ENCODE measurements around the gene SEMA5A. TPM values are rescaled to one million over a fixed set of nuclear protein-coding genes. Genes with fewer than 3 reads are reported as not detected.

SEMA5A gene
- total RNA-seq, 1 donor, result 42.3 TPM

DNA sequence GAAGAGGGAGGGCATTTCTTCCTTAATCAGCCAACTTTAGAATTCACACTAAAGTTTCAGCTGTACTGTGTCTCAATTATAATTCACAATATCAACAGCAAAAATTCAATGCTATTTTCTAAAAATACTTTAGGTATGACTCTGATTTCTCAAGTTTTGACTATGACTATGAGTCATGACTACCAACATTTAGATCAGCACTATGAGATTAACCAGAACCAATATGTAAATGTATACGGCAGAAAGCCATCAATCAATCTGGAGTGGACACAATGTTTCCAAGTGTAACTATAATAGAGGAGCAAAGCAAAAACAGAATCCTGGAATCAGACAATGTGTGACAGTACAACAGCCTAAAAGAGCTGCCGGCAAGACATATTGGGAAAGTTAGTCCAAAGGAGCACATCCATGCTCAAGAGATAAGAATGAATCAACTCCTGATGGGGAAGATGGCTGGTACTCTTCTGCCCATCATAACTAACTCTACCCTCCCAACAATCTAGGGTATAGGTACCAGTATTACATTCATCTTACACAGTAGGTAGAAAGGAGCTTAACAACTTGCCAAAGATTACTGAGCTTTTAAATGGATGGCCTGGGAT, 294.4 kb downstream of the SEMA5A start:
- Histone ChIP-seq H3K4me2 (ENCODE audit: insufficient read depth, low read length) (no peak overlapping the region), H3K27me3 (ENCODE audit: insufficient read depth, low read length) (no peaks in the 10 kb centered on the region), H2AFZ (ENCODE audit: low read length) (no peak overlapping the region), H3K36me3 (ENCODE audit: insufficient read depth, low read length) (no peaks in the 10 kb centered on the region), H3K4me1 (ENCODE audit: insufficient read depth, low read length) (peaks cover 4% of the 10 kb centered on the region), H3K9me3 (ENCODE audit: low read depth, low read length) (no peaks in the 10 kb centered on the region), H3K27ac (ENCODE audit: low read depth, low read length) (peak overlapping the region; percentile 39), H3K79me2 (ENCODE audit: insufficient read depth, low read length) (no peaks in the 10 kb centered on the region), H4K20me1 (ENCODE audit: insufficient read depth, low read length) (no peaks in the 10 kb centered on the region), H3K4me3 (ENCODE audit: insufficient read depth, low read length) (no peak overlapping the region)
- peak; percentile 58 for DNase-seq (ENCODE audit: insufficient read length, low spot score, missing footprints)
- TF ChIP-seq, protein P1, sequence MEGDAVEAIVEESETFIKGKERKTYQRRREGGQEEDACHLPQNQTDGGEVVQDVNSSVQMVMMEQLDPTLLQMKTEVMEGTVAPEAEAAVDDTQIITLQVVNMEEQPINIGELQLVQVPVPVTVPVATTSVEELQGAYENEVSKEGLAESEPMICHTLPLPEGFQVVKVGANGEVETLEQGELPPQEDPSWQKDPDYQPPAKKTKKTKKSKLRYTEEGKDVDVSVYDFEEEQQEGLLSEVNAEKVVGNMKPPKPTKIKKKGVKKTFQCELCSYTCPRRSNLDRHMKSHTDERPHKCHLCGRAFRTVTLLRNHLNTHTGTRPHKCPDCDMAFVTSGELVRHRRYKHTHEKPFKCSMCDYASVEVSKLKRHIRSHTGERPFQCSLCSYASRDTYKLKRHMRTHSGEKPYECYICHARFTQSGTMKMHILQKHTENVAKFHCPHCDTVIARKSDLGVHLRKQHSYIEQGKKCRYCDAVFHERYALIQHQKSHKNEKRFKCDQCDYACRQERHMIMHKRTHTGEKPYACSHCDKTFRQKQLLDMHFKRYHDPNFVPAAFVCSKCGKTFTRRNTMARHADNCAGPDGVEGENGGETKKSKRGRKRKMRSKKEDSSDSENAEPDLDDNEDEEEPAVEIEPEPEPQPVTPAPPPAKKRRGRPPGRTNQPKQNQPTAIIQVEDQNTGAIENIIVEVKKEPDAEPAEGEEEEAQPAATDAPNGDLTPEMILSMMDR (IDR thresholded peaks at IDR 0.05; ENCODE audit: extremely low read depth, low read depth, low read length), result no peak

DNA sequence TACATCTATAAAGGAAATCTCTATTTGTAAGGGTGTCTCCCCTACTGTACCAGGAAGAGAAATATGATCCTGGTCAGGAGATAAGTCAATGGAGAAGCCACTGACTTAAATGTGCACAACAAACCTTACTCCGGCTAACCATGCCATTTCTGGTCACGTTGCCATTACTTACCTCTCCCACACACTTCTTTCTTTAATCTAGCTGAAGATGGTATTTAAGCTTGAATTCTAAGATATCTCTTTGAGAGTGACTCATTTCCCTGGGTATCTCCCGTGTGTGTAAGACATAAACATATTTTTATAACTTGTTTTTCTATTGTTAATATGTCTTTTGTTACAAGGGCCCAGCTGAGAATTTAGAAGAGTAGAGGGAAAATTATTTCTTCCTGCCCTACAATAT, 296.6 kb downstream of the SEMA5A start:
- no peak overlapping the region for H3K4me2 ChIP-seq (ENCODE audit: insufficient read depth, low read length)

DNA sequence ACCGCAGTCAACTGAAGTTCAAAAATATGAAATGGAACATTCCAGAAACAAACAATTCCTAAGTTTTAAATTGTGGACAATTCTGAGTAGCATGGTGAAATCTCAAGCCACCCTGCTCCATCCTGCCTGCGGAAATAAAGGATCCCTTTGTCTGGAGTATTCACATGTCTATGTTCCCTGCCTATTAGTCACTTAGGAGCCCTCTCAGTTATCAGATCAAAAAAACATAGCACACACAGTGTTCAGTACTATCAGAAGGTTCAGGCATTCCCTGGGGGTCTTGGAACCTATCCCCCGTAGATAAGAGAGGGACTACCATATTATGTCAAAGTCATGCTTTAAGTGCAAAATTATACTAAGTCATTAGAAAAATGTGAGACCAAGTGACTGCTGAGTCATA, 300.8 kb downstream of the SEMA5A start:
- no peak overlapping the region for H3K4me2 ChIP-seq (ENCODE audit: insufficient read depth, low read length)

More for the DNA sequence above, 296.6 kb downstream of the SEMA5A start:
- Histone ChIP-seq H2AFZ (ENCODE audit: low read length) (no peak overlapping the region), H3K4me1 (ENCODE audit: insufficient read depth, low read length) (peaks cover 4% of the 10 kb centered on the region), H3K27ac (ENCODE audit: low read depth, low read length) (no peak overlapping the region), H3K36me3 (ENCODE audit: insufficient read depth, low read length) (no peaks in the 10 kb centered on the region), H4K20me1 (ENCODE audit: insufficient read depth, low read length) (no peaks in the 10 kb centered on the region), H3K79me2 (ENCODE audit: insufficient read depth, low read length) (no peaks in the 10 kb centered on the region), H3K27me3 (ENCODE audit: insufficient read depth, low read length) (no peaks in the 10 kb centered on the region), H3K4me3 (ENCODE audit: insufficient read depth, low read length) (no peak overlapping the region), H3K9me3 (ENCODE audit: low read depth, low read length) (no peaks in the 10 kb centered on the region)
- no peak for DNase-seq (ENCODE audit: insufficient read length, low spot score, missing footprints)
- TF ChIP-seq, protein P1 (IDR thresholded peaks at IDR 0.05; ENCODE audit: extremely low read depth, low read depth, low read length), result no peak

GRCh38 chr5:9244417-9244816, 301.5 kb downstream of the SEMA5A start:
- Histone ChIP-seq H2AFZ (ENCODE audit: low read length) (no peak overlapping the region), H3K79me2 (ENCODE audit: insufficient read depth, low read length) (no peaks in the 10 kb centered on the region), H3K4me1 (ENCODE audit: insufficient read depth, low read length) (peaks cover 5% of the 10 kb centered on the region), H3K36me3 (ENCODE audit: insufficient read depth, low read length) (no peaks in the 10 kb centered on the region), H4K20me1 (ENCODE audit: insufficient read depth, low read length) (no peaks in the 10 kb centered on the region), H3K9me3 (ENCODE audit: low read depth, low read length) (no peaks in the 10 kb centered on the region), H3K27ac (ENCODE audit: low read depth, low read length) (no peak overlapping the region), H3K4me2 (ENCODE audit: insufficient read depth, low read length) (no peak overlapping the region), H3K27me3 (ENCODE audit: insufficient read depth, low read length) (no peaks in the 10 kb centered on the region), H3K4me3 (ENCODE audit: insufficient read depth, low read length) (no peak overlapping the region)
- TF ChIP-seq, protein P1 (IDR thresholded peaks at IDR 0.05; ENCODE audit: extremely low read depth, low read depth, low read length), result no peak
- no peak for DNase-seq (ENCODE audit: insufficient read length, low spot score, missing footprints)

More for the DNA sequence above, 300.8 kb downstream of the SEMA5A start:
- Histone ChIP-seq H3K79me2 (ENCODE audit: insufficient read depth, low read length) (no peaks in the 10 kb centered on the region), H2AFZ (ENCODE audit: low read length) (no peak overlapping the region), H3K27me3 (ENCODE audit: insufficient read depth, low read length) (no peaks in the 10 kb centered on the region), H3K36me3 (ENCODE audit: insufficient read depth, low read length) (no peaks in the 10 kb centered on the region), H3K9me3 (ENCODE audit: low read depth, low read length) (no peaks in the 10 kb centered on the region), H3K4me1 (ENCODE audit: insufficient read depth, low read length) (no peaks in the 10 kb centered on the region), H3K4me3 (ENCODE audit: insufficient read depth, low read length) (no peak overlapping the region), H4K20me1 (ENCODE audit: insufficient read depth, low read length) (no peaks in the 10 kb centered on the region), H3K27ac (ENCODE audit: low read depth, low read length) (no peak overlapping the region)
- TF ChIP-seq, protein P1 (IDR thresholded peaks at IDR 0.05; ENCODE audit: extremely low read depth, low read depth, low read length), result no peak
- no peak for DNase-seq (ENCODE audit: insufficient read length, low spot score, missing footprints)

Data from osteoblast (primary cell).